GM19455 (cell line): ENCODE measurements around the gene MYNN.
"Not testable (repeated sequence)": the region's sequence is repeated elsewhere in the genome, so short reads cannot be mapped to it uniquely, and the experiment has no call there.

Source experiments
- ATAC-seq: cut with Tn5 transposase; IDR thresholded peaks from one replicate; pipeline ENCODE4 v1.9.1; 2021; ENCODE audit not compliant: unreplicated experiment

The MYNN gene

GRCh38 chr3:169772897-169773816 is at the start of gene MYNN:
MYNN (plus strand) TSS chr3:169773396; CDS start chr3:169774296, 900 bp downstream.
- ATAC-seq: peak; percentile 83

GRCh38 chr3:169731857-169732256 is 41.3 kb upstream of the MYNN start:
- not testable (repeated sequence) for ATAC-seq

GRCh38 chr3:169739067-169739466 is 34.1 kb upstream of the MYNN start:
- no peak for ATAC-seq

- no peak for ATAC-seq
Observed at GRCh38 chr3:169744366-169745054, 28.7 kb upstream of the MYNN start.

GRCh38 chr3:169746924-169747323 is 26.3 kb upstream of the MYNN start:
- ATAC-seq: no peak

- no peak for ATAC-seq
Observed at GRCh38 chr3:169748670-169749069, 24.5 kb upstream of the MYNN start.

- ATAC-seq: no peak
Observed at GRCh38 chr3:169750665-169751064, 22.5 kb upstream of the MYNN start.

GRCh38 chr3:169751875-169752274 is 21.3 kb upstream of the MYNN start:
- no peak for ATAC-seq

GRCh38 chr3:169754711-169755110 is 18.5 kb upstream of the MYNN start:
- no peak for ATAC-seq

GRCh38 chr3:169755488-169755887 is 17.7 kb upstream of the MYNN start:
- no peak for ATAC-seq

GRCh38 chr3:169758359-169758994 is 14.7 kb upstream of the MYNN start:
- no peak for ATAC-seq

- ATAC-seq: peak; percentile 37
Observed at GRCh38 chr3:169759256-169759655, 13.9 kb upstream of the MYNN start.

GRCh38 chr3:169760479-169760878 is 12.7 kb upstream of the MYNN start:
- ATAC-seq: no peak

- peak; percentile 47 for ATAC-seq
Observed at GRCh38 chr3:169764312-169764881, 8.8 kb upstream of the MYNN start.

GRCh38 chr3:169764882-169765612 is 8.1 kb upstream of the MYNN start, which contains the start of gene TERC:
TERC (minus strand) TSS chr3:169765060.
- ATAC-seq: peak; percentile 77

- peak; percentile 21 for ATAC-seq
Observed at GRCh38 chr3:169769287-169770181, 3.7 kb upstream of the MYNN start, which contains the start of gene ACTRT3. ACTRT3 (minus strand) TSS chr3:169769561; CDS start chr3:169769520, 41 bp downstream.

GRCh38 chr3:169771497-169772304 is 1.5 kb upstream of the MYNN start:
- no peak for ATAC-seq

- peak; percentile 9 for ATAC-seq
Observed at GRCh38 chr3:169772305-169772896, 795 bp upstream of the MYNN start.
